CD4-positive, alpha-beta T cell treated with Interferon alpha-2 for 1 hour (primary cell): ENCODE data around the gene VWA8.
"Not testable (repeated sequence)": the region's sequence is repeated elsewhere in the genome, so short reads cannot be mapped to it uniquely, and the experiment has no call there.

Experiments used
- DNase-seq, 2 donors: peaks; one replicate each; pipeline ENCODE4 v3.0.0-alpha.2; 2020 to 2022

Gene VWA8

DNA sequence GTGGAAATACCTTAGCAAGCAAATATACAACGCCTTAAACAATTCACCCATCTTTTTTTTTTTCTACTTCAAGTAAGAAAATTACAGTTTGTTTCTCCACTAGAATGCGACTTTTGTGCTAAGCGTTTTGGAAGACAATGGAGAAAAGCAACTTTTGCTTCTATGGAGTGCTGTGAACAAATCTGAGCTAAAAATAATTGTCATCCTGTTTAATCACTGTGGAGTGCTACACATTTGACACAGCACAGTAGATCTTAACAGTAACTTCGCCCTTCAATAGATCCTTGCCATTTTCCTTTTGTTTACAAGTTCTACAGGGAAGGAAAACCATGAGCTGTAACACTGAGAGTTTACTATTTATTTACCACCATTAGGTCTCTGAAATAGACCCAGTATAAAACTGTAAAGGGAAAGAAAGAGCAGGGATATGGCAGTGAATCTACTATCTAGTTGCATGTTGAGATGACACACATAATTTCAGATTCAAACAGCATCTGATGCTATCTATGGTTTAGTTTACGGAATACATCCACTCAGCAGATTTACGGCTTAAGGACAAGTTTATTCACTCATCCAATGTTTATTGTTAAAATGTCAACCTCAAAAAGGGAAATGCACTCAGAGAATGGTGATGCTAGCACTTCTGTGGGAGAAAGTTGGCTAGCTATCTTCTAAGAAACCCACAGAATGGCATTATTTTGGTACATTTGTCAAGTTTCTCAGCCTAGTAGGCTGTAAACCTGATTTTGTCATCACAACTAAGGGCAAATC, 175.3 kb downstream of the VWA8 start:
- DNase-seq, result no peak

- DNase-seq, result no peak
Observed at GRCh38 chr13:41782086-41782485, 178.8 kb downstream of the VWA8 start.

GRCh38 chr13:41780715-41781706, 179.9 kb downstream of the VWA8 start:
- DNase-seq, result no peak

DNA sequence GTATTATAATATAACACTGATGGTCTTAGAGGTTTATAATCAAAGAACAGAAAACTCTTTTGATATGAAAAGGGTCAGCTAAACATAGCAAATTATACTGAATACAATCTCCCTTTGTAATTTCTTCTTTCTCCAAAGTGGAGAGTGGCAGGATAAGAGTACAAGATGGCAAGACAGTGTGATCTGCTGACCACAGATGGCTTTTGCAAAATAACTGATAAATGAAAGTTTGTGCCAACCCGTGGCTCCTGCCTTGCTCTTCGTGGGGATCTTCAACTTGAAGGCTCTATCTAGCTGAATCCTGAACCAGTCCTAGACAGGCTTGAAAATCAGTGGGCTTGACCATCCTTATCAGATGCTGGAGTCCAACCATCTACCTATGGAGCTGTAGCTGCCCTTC, 185.7 kb downstream of the VWA8 start:
- no peak for DNase-seq

- no peak for DNase-seq
Observed at GRCh38 chr13:41774605-41775218, 186.2 kb downstream of the VWA8 start.

DNA sequence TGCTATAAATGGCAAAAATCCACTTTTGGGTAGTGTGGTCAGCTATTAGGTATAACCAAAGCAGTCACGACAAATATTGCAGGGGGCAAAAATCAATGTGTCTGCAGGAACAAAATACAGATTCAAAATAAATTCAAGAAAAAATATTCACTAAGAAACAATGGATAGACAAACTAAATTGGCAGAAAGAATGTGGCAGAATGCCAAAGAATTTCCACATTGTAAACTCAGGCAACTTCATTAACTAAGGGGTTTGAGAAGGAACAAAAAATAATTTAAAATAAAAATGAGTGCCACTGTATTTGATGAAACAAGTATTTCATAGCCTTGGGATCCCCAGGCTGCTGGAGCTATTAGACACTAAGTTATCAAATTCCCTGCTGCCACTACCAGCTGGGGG, 193.1 kb downstream of the VWA8 start:
- DNase-seq, result no peak

- DNase-seq, result no peak
Observed at GRCh38 chr13:41766439-41766838, 194.5 kb downstream of the VWA8 start.

- no peak for DNase-seq
Observed at GRCh38 chr13:41765813-41766212, 195.1 kb downstream of the VWA8 start.

DNA sequence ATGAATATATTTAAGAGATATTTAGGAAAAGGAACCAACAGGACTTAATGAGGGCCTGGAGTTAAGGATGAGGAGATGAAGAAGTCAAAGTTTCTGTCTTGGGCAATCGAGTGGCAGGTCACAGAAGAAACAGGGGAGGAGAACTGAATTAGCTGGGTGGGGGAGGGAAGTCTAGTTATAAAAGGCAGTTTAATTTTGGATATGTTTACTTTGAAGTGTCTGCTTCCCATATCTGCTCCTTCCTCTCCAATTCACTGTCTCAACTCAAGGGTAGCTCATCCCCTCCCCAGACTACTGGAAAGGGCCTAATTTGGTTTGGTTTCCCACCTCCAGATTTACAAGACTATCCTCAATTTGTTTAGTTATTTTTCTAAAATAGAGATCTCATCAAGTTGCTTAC, 195.9 kb downstream of the VWA8 start:
- no peak for DNase-seq

DNA sequence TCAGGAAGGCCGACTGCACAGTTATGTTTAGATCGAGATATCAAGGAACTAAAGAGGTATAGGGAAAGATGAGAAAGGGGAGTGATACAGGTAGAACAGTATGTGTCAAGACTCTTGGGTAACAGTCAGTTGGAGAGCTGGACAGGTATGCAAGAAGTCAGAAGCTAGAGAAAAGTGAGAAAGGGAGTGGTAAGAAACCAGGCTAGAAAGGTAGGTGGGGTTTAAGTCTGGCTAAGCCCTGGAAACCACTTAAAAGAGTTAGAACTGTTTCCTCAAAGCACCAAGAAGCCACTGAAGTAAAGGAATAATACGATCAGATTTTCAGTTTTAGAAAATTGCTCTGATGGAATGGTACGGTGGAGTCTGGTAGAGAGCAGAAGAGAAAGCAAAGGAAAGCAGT, 196.4 kb downstream of the VWA8 start:
- DNase-seq, result no peak

- DNase-seq, result no peak
Observed at GRCh38 chr13:41763782-41764181, 197.1 kb downstream of the VWA8 start.

- DNase-seq, result no peak
Observed at GRCh38 chr13:41762796-41763195, 198.1 kb downstream of the VWA8 start.

DNA sequence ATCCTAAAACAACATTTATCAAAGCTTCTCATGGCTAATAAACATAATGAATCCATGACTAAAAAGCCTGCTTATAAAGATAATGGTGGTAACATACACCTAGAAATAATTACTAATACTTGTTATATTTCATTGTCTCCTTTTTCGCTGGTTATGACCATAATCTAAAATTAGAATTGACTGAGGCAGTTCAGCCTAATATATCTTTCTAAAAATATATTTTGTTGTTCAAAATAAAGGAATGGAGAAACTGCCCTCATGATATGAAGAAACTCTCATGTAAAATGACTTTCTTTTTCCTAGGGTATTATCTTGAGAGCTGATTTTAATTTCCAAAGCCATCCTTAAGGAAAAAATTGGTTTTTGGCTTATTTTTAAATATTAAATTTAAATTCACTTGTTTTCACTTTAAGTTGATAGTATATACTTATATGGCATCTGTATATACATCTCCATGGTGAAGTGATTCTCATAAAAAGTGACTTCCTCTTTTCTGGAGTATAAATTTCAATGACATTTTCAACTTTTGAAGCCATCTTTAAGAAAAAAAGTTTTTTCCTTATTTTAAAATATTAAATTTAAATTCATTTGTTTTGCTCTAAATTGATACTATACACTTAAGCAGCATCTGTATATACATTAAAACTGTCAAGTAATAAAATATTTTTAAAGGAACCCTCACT, 204.6 kb downstream of the VWA8 start:
- no peak for DNase-seq

- no peak for DNase-seq
Observed at GRCh38 chr13:41751734-41752445, 209.0 kb downstream of the VWA8 start.

DNA sequence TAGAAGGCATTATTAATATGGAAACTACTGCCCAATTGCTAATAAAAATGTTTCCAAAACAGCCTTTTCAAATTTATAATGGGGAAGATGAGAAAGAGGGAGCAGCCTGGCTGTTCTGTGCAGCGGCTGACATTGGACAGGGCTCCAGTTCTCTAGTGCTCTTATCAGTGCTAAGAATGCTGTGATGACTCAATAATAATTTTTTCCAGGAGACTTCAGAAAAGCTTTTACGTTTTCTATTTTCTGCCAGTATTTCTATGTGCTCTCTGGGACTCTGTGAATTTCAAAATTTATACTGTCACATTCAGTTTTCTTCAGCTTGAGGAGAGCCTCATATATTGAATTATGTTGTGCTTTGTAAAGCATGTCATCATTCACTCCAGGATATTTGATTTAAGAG, 209.6 kb downstream of the VWA8 start:
- no peak for DNase-seq

- DNase-seq, result no peak
Observed at GRCh38 chr13:41746259-41746658, 214.7 kb downstream of the VWA8 start.

GRCh38 chr13:41745496-41745895, 215.4 kb downstream of the VWA8 start:
- not testable (repeated sequence) for DNase-seq

GRCh38 chr13:41742917-41743552, 217.9 kb downstream of the VWA8 start:
- no peak for DNase-seq

- DNase-seq, result no peak
Observed at GRCh38 chr13:41740479-41740878, 220.4 kb downstream of the VWA8 start.

DNA sequence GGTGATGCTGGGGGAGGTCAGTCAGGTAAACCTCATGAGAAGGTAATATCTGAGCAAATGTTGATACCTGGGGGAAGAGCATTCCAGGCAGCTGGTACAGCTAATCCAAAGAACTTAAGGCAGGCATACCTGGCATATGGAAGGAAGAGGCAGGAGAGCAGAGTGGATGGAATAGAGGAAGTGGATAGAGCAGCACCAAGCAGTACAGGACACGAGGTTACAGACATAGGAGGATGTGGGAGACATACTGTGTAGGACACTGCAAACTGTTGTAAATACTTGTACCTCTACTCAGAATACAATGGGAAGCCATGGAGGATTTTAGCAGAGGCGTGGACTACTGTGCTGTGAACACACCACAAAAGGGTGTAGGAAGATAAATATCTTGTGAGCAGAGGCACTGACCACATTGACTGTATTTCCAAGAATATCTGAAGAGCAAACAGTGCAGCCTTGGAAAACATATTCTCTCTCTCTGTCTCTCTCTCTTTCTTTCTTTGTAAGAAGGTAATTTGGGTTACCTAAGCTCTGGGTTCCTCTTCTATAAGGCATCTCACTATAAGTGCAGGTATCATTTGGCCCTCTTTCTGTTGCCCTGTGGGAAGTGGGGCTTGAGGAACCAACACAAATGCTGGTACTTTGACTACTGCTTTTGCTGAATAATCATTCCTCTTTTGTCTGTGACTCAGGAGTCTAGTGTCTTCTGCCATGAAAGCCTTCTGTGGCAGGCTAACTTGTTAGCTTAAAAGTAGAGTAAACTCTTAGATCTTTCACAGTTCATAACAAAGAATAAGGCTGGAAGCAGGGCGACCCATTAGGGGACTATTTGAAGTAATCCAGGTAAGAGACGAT, 238.0 kb downstream of the VWA8 start:
- DNase-seq, result no peak
